ENCODE measurements around the gene ERN1.

DNA sequence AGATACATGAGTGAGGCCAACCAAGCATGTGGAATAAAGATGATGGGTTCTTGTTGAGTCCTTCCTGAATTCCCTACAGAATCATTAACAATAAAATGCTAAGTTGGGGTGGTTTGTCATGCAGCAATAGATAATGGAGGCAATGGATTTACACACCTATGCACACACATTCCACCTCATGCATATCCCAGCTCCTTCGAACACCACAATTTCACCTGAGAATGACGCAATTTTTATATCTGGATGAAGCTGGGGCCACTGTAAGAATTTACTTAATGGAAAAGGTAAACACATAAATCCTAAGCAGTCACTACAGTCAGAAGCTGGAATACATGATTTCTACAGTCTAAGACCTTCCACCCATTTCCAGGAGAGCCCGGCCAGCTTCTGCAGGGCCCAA, 59.7 kb downstream of the ERN1 start:
- TF ChIP-seq NFYB (CRISPR knock-in tag; conservative IDR thresholded peaks at IDR 0.05; ENCODE audit: low read depth), result no peak
- no peak for TF ChIP-seq ARID4B (CRISPR knock-in tag; IDR thresholded peaks at IDR 0.05; ENCODE audit: borderline replicate concordance)
- TF ChIP-seq CTCF (IDR thresholded peaks at IDR 0.05), result no peak
- TF ChIP-seq, protein P1, sequence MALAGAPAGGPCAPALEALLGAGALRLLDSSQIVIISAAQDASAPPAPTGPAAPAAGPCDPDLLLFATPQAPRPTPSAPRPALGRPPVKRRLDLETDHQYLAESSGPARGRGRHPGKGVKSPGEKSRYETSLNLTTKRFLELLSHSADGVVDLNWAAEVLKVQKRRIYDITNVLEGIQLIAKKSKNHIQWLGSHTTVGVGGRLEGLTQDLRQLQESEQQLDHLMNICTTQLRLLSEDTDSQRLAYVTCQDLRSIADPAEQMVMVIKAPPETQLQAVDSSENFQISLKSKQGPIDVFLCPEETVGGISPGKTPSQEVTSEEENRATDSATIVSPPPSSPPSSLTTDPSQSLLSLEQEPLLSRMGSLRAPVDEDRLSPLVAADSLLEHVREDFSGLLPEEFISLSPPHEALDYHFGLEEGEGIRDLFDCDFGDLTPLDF (CRISPR knock-in tag; IDR thresholded peaks at IDR 0.05), result no peak
- no peak for TF ChIP-seq OVOL2 (CRISPR knock-in tag; IDR thresholded peaks at IDR 0.05; ENCODE audit: borderline replicate concordance)
- TF ChIP-seq KAT7 (CRISPR knock-in tag; IDR thresholded peaks at IDR 0.05; ENCODE audit: borderline replicate concordance), result no peak

All from WTC11 (cell line).